GM12872 (cell line): Measurements from ENCODE around the gene ST6GALNAC6.
A peak's percentile ranks its signal among the peaks of the same experiment; 100 is the strongest.

Experiments used
- TF ChIP-seq, protein P1 (sequence below): IDR thresholded peaks from 3 replicates; pipeline ENCODE4 v1.5.1; 2011; ENCODE audit warnings: low read depth, mild to moderate bottlenecking, low read length, moderate library complexity; ENCODE audit not compliant: insufficient read depth

Gene ST6GALNAC6

DNA sequence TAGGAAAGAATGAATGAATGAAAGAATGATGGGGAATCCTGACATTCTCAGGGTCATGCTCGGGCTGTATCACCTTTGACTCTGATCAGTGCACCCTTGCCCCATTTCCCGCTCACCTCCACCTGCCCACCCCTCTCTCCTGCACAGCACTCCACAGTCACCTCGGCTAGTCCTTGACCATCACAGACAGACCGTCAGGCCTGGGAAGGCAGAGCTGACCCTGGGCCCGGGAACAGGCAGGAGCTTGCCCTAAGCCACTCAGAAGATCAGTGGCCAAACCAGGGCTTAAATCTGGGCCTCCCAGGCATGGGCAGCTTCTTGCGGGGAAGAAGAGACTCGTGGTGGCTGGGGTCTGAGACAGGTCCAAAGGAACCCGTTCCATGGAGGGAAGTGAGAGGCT, 3.6 kb downstream of the ST6GALNAC6 start:
- TF ChIP-seq, protein P1, sequence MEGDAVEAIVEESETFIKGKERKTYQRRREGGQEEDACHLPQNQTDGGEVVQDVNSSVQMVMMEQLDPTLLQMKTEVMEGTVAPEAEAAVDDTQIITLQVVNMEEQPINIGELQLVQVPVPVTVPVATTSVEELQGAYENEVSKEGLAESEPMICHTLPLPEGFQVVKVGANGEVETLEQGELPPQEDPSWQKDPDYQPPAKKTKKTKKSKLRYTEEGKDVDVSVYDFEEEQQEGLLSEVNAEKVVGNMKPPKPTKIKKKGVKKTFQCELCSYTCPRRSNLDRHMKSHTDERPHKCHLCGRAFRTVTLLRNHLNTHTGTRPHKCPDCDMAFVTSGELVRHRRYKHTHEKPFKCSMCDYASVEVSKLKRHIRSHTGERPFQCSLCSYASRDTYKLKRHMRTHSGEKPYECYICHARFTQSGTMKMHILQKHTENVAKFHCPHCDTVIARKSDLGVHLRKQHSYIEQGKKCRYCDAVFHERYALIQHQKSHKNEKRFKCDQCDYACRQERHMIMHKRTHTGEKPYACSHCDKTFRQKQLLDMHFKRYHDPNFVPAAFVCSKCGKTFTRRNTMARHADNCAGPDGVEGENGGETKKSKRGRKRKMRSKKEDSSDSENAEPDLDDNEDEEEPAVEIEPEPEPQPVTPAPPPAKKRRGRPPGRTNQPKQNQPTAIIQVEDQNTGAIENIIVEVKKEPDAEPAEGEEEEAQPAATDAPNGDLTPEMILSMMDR, result no peak

DNA sequence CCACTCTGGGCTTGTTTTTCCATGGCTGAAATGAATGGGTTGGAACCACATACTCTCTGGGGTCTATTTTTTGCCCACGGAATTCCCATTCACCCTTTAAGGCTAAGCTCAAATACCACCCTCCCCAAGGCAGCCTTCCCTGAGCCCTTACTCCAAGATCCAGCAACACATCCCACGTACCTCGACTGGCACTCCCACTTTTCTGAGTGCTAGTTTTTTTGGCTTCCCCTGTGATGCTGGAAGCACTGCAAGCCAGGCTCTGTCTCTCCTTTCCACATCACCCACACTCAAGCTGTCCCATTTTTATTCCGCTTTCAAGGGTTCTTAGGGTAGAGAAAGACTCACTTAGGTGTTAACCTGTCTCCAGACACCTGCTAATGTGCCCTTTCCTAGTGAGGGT, 6.0 kb downstream of the ST6GALNAC6 start:
- TF ChIP-seq, protein P1, result no peak

DNA sequence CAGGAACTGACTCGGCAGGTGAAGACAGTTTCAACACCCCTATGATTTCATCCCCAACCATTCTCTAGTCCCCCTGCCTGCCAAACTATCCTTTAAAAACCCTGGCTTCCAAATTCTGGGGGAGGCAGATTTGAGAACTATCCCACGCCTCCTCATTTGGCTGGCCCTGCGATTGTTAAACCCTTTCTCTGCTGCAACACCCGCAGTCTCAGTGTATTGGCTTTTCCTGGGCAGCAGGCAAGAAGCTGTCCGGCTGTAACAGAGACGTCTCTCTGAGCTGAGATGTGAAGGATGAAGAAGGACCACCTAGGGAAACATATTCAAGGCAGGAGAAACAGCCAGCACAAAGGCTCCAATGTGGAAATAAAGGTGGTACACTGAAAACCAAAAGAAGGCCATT, 6.6 kb downstream of the ST6GALNAC6 start:
- TF ChIP-seq, protein P1, result no peak

DNA sequence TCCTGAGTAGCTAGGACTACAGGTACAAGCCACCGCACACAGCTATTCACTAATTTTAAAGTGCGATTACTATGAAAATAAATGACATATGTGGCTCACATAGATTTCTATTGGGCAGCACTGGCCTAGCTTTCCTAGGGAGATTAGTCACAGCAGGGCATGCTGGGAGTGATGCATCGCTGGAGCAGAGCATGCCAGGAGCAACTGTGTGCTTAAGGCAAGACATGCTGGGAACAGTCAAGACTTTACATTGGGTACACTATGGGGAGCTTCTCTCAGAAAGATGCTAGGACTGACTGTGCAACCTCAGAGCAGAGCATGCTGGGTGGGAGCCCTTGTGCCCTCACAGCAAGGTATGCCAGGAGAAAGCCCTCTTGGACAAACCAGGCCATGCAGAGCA, 9.3 kb downstream of the ST6GALNAC6 start:
- TF ChIP-seq, protein P1, result no peak

DNA sequence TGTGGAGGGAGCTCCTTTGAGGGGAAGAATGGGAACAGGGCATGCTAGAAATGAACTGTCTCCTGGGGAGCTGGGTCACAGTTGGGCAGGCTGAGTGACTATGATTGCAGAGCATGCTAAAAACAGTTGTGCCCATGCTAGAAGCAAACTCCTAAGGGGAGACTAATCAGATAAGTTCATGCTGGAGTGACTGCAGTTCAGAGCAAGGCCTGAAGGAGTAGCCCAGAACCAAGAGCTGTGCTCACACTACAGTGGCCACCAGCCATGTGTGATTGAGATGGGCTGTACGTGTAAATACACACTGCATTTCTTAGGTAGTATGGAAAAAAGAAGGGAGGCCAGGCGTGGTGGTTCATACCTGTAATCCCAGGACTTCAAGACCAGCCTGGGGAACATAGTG, 11.6 kb downstream of the ST6GALNAC6 start:
- TF ChIP-seq, protein P1, result peak; percentile 45; the same call in 2 of the 3 replicates

DNA sequence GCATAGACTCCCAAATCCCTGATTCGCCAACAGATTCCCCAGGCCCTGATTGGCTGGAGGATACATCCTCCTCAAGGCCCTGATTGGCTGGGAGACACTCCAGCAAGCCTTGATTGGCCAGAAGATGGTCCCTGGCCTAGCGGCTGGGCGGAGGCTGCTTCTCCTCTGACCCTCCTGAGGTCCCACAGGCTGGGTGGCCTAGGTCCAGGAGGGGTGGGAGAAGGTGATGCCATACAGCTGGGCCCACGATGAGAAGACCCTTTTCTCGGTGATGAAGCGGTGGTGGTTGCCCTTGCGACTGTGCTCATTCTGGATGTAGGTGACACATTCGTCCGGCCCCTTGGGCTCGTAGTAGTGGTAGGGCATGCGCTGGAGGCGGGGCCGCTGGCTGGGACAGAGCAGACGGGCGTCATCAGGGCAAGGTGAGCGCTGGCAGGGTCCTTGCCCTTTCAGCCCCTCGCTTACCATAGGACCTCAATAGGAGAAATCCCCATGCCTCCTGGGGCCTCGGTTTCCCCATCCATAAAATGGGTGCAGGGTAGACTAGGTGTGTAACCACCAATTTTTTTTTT, 12.9 kb downstream of the ST6GALNAC6 start:
- TF ChIP-seq, protein P1, result no peak

DNA sequence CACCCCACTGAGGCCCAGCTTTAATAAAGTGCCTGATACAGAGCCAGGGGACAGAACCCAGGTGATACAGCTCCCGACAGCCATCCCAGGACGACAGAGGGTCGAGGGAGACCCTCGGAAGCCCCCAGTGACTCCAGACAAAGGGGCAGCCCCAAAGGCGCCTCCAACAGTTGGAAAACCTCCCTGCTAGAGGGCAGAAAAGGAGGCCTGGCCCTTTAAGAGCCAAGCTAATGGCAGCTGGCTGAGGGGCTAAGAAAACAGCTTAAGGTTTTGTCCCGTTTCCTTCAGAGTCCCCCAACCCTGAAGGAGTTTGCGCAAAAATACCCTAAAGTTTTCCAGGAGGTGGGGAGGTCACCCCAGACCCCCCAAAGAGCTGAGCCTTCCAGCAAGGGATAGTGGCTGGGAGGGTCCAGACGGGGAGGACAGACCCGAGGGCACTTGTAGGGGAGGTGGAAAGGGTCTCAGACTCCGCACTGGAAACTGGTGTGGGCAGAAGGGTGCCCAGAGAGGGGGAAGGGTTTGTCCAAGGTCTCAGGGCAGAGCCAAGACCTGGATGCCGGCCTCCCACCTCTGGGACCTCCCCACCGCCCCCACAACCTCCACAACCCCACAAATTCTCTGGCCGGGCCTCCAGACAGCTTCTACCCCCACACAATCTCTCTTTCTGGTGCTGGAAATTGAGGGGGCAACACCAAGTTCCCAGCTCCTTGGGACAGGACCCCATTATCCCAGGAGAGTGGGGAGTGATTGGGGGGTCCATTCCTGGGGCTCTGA, 13.7 kb downstream of the ST6GALNAC6 start:
- TF ChIP-seq, protein P1, result no peak
